Fibroblast of villous mesenchyme (primary cell): ENCODE data around the gene ACSL3. TPM values are rescaled to one million over a fixed set of nuclear protein-coding genes. Genes with fewer than 3 reads are reported as not detected.

Experiments used
- DNase-seq: peaks from one replicate; pipeline ENCODE4 v3.0.0-alpha.2; 2010; ENCODE audit warnings: low read depth
- H3K4me3 ChIP-seq: 2 replicates; pipeline ENCODE4 v1.5.1; 2011; ENCODE audit warnings: low read depth, mild to moderate bottlenecking, low read length
- total RNA-seq: library from RNA; depleted of rRNA; stranded (reverse); fragments of >200 nt; gene quantifications from 2 replicates; pipeline ENCODE4 v1.2.3, GENCODE V29; 2012
- TF ChIP-seq, protein P1 (sequence below): IDR thresholded peaks from 2 replicates; pipeline ENCODE4 v1.5.1; 2012; ENCODE audit warnings: low read depth, mild to moderate bottlenecking, low read length; ENCODE audit not compliant: insufficient read depth

Gene ACSL3
- total RNA-seq, 1 donor, result 207 TPM

DNA sequence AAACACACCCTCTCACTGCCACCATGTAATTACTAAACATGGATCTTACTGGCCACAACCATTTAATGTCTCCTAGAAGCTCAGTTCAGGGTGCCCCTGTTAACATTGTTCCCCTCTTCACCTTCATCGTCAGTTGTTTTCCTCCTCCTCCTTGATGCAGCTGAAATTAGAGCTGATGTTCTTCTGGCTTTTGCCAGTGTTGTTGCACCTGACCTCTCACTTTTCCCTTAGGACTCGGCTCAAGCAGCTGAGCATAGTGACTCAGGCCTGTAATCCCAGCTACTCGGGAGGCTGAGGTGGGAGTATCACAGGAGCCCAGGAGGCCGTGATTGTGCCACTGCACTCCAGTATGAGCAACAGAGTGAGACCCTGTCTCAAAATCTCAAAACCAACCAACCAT, 70.8 kb downstream of the ACSL3 start:
- TF ChIP-seq, protein P1, sequence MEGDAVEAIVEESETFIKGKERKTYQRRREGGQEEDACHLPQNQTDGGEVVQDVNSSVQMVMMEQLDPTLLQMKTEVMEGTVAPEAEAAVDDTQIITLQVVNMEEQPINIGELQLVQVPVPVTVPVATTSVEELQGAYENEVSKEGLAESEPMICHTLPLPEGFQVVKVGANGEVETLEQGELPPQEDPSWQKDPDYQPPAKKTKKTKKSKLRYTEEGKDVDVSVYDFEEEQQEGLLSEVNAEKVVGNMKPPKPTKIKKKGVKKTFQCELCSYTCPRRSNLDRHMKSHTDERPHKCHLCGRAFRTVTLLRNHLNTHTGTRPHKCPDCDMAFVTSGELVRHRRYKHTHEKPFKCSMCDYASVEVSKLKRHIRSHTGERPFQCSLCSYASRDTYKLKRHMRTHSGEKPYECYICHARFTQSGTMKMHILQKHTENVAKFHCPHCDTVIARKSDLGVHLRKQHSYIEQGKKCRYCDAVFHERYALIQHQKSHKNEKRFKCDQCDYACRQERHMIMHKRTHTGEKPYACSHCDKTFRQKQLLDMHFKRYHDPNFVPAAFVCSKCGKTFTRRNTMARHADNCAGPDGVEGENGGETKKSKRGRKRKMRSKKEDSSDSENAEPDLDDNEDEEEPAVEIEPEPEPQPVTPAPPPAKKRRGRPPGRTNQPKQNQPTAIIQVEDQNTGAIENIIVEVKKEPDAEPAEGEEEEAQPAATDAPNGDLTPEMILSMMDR, result no peak
- H3K4me3 ChIP-seq, result no peak overlapping the region

DNA sequence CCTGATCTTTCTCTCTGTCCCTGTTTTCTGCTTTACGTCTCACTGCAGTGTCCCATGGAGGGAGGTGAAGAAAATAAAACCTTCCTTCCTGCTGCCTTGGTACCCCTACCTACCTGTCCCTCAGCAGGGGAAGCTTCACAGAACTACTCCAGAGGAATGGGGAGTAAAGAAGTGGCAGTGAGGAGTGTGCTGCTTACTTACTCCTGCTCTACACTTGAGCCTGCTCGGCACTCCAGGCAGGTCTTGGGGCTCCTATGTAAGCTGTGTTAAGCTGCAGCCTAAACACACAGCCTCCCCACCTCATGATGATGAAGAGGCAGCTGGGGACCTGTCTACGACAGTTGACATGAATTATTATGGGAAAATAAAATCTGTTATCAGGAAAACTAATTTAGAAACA, 72.6 kb downstream of the ACSL3 start:
- no peak overlapping the region for H3K4me3 ChIP-seq
- no peak for DNase-seq
- TF ChIP-seq, protein P1, result no peak

More for the DNA sequence above, 70.8 kb downstream of the ACSL3 start:
- DNase-seq, result no peak

DNA sequence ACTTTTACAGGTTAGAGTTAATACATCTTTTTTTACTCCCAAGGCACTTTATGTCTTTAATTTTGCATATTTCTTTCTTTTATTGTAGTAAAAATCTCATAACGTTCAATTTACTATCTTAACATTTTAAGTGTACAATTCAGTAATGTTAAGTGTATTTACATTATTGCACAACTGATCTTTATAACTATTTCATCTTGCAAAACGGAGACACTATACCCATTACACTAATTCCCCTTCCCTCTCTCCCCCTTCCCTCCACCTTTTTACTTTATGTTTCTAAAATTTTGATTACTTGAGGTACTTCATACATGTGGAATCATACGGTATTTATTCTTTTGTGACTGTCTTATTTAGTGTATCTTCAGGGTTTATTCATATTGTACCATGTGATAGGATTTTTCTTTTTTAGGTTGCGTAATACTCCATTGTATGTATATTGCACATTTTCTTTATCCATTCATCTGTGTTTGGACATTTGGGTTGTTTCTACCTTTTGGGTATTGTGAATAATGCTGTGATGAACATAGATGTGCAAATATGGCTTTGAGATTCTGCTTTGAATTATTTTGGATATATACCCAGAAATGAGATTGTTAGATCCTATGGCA, 75.0 kb downstream of the ACSL3 start:
- no peak for DNase-seq
- H3K4me3 ChIP-seq, result no peak overlapping the region
- TF ChIP-seq, protein P1, result no peak

DNA sequence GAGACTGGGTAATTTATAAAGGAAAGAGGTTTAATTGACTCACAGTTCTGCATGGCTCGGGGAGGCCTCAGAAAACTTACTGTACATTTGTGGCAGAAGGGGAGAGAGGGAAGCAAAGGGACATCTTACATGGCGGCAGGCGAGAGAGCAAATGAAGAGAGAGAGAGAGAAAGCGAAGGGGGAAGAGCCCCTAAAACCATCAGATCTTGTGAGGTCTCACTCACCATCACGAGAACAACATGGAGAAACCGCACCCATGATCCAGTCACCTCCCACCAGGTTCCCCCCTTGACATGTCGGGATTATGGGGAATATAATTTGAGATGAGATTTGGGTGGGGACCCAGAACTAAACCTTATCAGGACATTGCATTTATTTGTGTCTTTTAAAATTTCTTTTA, 75.9 kb downstream of the ACSL3 start:
- no peak for DNase-seq
- TF ChIP-seq, protein P1, result no peak

DNA sequence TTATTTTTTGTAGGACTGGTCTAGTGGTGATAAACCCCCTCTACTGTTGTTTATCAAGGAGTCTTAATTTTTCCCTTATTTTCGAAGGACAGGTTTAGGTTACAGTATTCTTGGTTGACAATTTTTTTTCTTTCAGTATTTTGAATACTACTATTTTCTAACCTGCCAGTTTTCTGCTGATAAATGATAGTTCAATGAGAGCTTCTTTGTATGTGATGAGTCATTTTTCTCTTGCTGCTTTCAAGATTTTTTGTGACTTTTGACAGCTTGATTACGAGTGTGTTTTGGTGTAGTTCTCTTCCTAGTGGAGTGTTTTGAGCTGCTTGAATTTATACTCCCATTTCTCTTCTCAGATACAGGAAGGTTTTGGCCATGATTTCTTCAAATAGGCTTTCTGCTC, 77.5 kb downstream of the ACSL3 start:
- DNase-seq, result no peak
- H3K4me3 ChIP-seq, result no peak overlapping the region
- TF ChIP-seq, protein P1, result no peak

More for the DNA sequence above, 75.9 kb downstream of the ACSL3 start:
- no peak overlapping the region for H3K4me3 ChIP-seq

DNA sequence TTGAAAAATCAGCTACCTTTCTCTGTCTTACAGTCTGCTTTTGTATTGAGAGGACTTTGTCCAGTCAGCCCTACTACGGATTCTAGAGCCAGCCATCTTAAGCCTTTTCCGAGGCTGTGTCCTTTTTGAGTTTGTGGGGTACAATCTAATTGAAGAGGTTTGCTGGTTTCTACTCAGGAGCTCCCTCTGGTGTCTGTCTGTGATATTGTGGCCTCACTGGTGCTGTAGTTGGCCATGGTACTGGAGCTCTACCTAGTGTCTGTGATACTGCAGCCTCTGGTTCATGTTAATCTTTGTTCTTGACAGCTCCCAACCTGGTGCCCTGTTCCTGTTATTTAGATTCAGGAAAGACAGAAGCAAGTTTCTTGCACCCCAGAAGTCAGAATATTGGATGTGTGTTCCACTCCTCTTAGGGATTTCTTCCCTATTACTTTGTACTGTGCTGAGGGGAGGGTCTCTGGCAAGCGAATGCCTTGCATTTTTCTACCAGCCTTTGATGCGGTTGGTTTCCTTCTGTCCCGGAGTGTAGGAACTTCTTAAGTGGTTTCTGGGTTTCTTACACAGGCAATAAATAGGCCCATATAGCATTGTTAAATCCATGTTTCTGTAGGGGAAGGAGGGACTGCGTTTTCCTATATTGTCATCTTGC, 78.5 kb downstream of the ACSL3 start:
- peak; percentile 74 for DNase-seq
- no peak overlapping the region for H3K4me3 ChIP-seq
- TF ChIP-seq, protein P1, result peak; percentile 92

DNA sequence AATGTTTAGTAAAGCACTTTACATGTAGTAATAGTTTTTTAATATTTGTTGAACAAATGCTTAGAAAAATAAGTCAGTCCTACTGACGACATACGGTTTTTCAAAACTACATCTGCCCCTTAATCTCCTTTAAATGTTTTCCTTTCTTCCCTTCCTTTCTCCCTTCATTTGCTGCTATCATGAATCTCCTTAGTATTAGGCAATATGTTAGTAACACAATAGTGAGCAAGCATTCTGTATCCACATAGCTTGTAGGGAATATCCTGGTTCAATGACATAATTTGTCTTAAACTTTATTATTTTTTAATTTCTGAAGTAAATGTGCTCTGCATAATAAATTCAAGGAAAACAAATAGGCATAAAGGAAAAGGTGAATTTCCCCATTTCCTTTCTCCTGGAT, 79.1 kb downstream of the ACSL3 start:
- no peak overlapping the region for H3K4me3 ChIP-seq
- no peak for DNase-seq
- TF ChIP-seq, protein P1, result no peak
